ENCODE measurements around the gene ZNF211.

DNA sequence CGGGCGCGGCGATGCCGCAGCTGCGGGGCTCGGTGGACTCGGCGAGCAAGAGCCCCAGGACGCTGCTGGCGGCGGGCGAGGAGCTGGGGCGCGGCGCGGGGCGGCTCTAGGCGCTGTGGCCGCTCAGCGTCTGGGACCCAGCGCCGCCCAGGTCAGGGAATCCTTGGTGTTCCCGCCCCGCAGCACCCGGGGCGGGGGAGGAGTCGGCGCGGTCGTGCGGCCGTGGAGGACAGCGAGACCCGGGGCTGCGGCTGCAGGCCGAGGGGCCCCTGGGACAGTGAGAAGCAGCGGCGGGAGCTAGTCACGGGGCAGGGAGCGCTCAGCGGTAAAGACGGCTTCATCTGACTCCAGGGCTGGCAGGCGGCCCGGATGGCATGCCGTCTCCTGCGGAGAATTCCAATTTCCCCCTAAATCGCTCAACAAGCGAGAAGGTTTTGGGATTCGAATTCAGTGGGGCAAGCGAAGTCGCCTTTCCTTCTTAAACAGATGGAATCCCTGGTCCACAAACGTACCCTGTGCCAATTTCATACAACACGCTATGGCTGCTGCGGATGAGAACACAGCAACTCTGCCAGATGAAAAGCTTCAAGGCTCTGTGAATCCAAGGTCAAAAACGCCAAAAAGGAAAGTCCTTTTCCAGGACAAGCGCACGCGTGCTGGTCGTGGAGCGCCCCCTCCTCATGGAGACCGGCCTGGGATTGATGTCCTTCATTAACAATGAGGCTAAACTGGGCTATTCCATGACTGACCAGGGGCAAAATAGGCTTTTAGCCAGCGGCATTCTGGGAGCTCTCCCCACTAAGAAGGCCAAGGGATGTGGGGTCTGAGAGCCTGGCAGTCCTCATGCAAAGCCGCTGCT lies 31.5 kb downstream of the ZNF211 start:
- TF ChIP-seq, protein P1, sequence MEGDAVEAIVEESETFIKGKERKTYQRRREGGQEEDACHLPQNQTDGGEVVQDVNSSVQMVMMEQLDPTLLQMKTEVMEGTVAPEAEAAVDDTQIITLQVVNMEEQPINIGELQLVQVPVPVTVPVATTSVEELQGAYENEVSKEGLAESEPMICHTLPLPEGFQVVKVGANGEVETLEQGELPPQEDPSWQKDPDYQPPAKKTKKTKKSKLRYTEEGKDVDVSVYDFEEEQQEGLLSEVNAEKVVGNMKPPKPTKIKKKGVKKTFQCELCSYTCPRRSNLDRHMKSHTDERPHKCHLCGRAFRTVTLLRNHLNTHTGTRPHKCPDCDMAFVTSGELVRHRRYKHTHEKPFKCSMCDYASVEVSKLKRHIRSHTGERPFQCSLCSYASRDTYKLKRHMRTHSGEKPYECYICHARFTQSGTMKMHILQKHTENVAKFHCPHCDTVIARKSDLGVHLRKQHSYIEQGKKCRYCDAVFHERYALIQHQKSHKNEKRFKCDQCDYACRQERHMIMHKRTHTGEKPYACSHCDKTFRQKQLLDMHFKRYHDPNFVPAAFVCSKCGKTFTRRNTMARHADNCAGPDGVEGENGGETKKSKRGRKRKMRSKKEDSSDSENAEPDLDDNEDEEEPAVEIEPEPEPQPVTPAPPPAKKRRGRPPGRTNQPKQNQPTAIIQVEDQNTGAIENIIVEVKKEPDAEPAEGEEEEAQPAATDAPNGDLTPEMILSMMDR (IDR thresholded peaks at IDR 0.05; ENCODE audit: insufficient read depth, low read length, poor library complexity, severe bottlenecking), result no peak
- TF ChIP-seq EZH2phosphoT487 (conservative IDR thresholded peaks at IDR 0.05; ENCODE audit: low read length), result no peak
